ENCODE data around the gene ACY1. TPM values are rescaled to one million over a fixed set of nuclear protein-coding genes. Genes with fewer than 3 reads are reported as not detected.

ACY1 gene
- total RNA-seq, 3 donors from 2014 or later: 40.0 to 49.2 (median 46.4) TPM

DNA sequence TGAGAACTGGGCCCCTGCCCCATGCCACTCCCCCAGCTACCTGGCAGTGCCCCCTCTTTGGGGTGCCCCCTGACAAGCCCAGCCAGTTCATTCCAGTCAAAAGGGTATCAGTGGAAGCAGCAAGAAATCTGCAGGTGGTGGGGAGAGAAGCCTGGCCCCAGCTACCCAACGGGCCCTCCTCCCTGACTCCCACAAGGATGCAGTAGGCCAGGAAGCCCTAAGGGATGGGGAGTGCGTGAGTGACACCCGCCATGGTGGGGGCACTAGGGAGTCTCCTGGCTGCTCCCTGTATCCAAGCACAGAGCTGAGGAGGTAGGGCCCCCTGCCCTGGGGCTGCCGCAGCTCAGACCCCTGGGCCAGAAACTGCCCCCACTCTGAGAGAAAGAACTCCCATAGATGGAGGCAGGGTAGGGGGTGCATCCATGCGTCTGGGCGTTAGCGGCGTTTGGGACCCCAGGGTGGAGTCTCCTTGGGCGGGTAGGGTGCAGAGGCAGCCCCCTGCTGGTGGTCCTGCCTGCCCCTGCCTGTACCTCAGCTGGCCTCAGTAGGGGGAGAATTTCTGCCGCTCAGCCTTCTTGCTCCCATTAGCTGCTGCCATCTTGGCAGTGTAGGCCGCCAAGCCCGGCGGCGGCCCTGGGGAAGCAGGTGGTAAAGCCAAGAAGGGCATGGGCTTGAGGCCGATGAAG, 25.7 kb upstream of the ACY1 start:
- no peak overlapping the region for H3K4me3 ChIP-seq
- H3K4me1 ChIP-seq: peaks cover 0 to 5% of the 10 kb centered on the region in 2 donors
- no peaks in the 10 kb centered on the region for H3K36me3 ChIP-seq
- no peak for DNase-seq (ENCODE audit: low spot score in 2 of 2)
- intact Hi-C loops (cut with DNase I; ENCODE audit: low total_unique reads): loop anchor here (1.0 kb wide), 1 partner anchor 44 kb away; no protein-coding TSS in a partner anchor
- no peak overlapping the region for H3K27ac ChIP-seq
- no peak for TF ChIP-seq POLR2AphosphoS5 (IDR thresholded peaks at IDR 0.05)
- TF ChIP-seq POLR2A (IDR thresholded peaks at IDR 0.05): no peak
- TF ChIP-seq, protein P1, sequence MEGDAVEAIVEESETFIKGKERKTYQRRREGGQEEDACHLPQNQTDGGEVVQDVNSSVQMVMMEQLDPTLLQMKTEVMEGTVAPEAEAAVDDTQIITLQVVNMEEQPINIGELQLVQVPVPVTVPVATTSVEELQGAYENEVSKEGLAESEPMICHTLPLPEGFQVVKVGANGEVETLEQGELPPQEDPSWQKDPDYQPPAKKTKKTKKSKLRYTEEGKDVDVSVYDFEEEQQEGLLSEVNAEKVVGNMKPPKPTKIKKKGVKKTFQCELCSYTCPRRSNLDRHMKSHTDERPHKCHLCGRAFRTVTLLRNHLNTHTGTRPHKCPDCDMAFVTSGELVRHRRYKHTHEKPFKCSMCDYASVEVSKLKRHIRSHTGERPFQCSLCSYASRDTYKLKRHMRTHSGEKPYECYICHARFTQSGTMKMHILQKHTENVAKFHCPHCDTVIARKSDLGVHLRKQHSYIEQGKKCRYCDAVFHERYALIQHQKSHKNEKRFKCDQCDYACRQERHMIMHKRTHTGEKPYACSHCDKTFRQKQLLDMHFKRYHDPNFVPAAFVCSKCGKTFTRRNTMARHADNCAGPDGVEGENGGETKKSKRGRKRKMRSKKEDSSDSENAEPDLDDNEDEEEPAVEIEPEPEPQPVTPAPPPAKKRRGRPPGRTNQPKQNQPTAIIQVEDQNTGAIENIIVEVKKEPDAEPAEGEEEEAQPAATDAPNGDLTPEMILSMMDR (IDR thresholded peaks at IDR 0.05): no peak
- H3K27me3 ChIP-seq: no peaks in the 10 kb centered on the region
- H3K9me3 ChIP-seq: no peaks in the 10 kb centered on the region

DNA sequence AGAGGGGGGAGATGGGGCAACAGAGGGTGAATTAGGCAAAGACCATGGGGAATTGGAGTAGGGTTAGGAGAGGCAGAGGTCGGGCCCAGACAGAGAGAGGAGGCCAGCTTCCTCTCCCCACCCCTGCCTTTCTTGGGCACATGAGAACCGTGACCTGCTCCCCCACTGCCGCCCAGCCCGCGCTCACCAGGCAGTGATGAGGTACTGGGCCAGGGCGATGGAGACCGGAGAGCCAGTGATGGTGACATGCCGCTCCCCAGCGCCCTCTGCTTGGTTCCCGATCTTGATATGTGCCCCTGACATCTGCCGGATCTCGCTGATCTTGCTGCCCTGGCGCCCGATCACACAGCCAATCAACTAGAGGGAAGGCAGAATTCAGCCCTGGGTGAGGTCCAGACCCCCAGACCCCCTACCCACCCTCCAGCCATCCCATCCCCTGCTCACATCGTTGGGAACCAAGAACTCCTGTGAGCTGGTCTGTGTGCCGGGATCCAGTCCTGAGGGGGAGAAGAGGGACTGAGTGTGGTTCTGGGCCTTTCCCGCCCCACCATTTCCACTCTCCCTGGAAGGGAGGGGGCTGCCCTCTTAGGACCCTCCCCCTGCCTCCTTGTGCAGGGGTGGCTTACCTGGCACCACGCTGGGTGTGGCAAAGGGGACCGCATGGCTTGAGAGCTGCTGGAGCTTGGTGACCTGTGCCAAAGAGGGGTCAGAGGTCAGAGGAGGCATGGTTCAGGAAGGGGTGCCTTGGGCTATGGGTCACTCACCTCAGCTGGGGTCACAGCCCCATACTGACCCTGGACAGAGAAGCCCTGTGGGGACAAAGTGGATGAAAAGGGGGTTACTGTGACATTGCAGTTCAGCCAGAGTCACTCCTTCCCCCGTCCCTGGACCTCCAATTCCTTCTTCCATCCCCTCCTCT, 24.5 kb upstream of the ACY1 start:
- Histone ChIP-seq H3K36me3 (no peaks in the 10 kb centered on the region), H3K4me3 (no peak overlapping the region), H3K27ac (no peak overlapping the region), H3K9me3 (no peaks in the 10 kb centered on the region), H3K4me1 (peaks cover 0 to 5% of the 10 kb centered on the region in 2 donors), H3K27me3 (no peaks in the 10 kb centered on the region)
- no peak for DNase-seq (ENCODE audit: low spot score in 2 of 2)
- intact Hi-C loops (cut with DNase I; ENCODE audit: low total_unique reads): no loop called here
- TF ChIP-seq, protein P1 (IDR thresholded peaks at IDR 0.05): no peak
- TF ChIP-seq POLR2AphosphoS5 (IDR thresholded peaks at IDR 0.05) (no peak), POLR2A (IDR thresholded peaks at IDR 0.05) (no peak)

DNA sequence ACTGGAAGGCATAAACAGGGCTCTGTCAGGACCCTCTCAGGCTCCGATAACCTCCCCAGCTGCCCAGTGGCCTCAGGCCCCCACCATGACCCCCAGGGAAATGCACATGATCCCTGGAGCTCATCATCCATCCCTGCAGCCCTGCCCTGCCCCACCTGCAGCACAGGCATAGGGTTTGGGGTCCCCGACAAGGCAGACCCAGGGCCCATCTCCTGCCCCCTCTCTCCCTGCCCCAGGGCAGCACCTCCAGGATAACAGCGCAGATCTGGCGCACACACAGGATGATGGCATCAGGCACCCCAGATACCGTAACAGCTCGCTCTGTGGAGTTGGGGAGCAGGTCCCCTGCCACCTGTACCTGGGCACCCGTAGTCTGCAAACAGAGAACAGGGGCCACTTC, 23.7 kb upstream of the ACY1 start:
- no peaks in the 10 kb centered on the region for H3K27me3 ChIP-seq
- peaks cover 0 to 5% of the 10 kb centered on the region in 2 donors for H3K4me1 ChIP-seq
- H3K9me3 ChIP-seq: no peaks in the 10 kb centered on the region
- TF ChIP-seq, protein P1 (IDR thresholded peaks at IDR 0.05): no peak
- no peak for TF ChIP-seq POLR2AphosphoS5 (IDR thresholded peaks at IDR 0.05)
- no peak for TF ChIP-seq POLR2A (IDR thresholded peaks at IDR 0.05)
- no peak overlapping the region for H3K27ac ChIP-seq
- H3K36me3 ChIP-seq: no peaks in the 10 kb centered on the region
- H3K4me3 ChIP-seq: no peak overlapping the region
- no peak for DNase-seq (ENCODE audit: low spot score in 2 of 2)
- intact Hi-C loops (cut with DNase I; ENCODE audit: low total_unique reads): loop anchor here (5.0 kb wide), 1 partner anchor 263 kb away; no protein-coding TSS in a partner anchor

DNA sequence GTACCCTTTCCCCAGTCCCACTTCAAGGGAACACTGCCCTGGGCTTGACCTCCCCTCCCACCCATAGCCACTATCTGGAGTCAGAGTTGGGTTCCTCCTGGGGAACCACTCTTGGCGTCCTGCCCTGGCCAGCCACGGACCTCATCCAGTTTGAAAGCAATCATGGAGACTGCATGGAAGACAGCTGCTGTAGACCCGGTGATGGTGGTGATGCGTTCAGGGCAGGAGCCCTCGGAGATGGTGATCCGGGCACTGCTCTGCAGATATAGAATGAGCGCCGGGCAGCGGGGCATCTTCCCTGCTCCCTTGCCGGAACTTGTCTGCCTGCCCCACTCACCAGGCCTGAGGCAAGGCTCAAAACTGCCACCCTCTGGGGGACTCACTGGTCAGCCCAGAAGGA, 22.9 kb upstream of the ACY1 start:
- Histone ChIP-seq H3K4me1 (peaks cover 0 to 3% of the 10 kb centered on the region in 2 donors), H3K4me3 (no peak overlapping the region), H3K9me3 (no peaks in the 10 kb centered on the region), H3K27ac (no peak overlapping the region), H3K27me3 (no peaks in the 10 kb centered on the region), H3K36me3 (no peaks in the 10 kb centered on the region)
- no peak for DNase-seq (ENCODE audit: low spot score in 2 of 2)
- TF ChIP-seq POLR2A (IDR thresholded peaks at IDR 0.05) (no peak), POLR2AphosphoS5 (IDR thresholded peaks at IDR 0.05) (no peak)
- TF ChIP-seq, protein P1 (IDR thresholded peaks at IDR 0.05): no peak
- intact Hi-C loops (cut with DNase I; ENCODE audit: low total_unique reads): loop anchor here (5.0 kb wide), 1 partner anchor 262 kb away; no protein-coding TSS in a partner anchor

Data from breast epithelium (tissue), 4 donors.